ENCODE measurements around the gene GRIA3.

DNA sequence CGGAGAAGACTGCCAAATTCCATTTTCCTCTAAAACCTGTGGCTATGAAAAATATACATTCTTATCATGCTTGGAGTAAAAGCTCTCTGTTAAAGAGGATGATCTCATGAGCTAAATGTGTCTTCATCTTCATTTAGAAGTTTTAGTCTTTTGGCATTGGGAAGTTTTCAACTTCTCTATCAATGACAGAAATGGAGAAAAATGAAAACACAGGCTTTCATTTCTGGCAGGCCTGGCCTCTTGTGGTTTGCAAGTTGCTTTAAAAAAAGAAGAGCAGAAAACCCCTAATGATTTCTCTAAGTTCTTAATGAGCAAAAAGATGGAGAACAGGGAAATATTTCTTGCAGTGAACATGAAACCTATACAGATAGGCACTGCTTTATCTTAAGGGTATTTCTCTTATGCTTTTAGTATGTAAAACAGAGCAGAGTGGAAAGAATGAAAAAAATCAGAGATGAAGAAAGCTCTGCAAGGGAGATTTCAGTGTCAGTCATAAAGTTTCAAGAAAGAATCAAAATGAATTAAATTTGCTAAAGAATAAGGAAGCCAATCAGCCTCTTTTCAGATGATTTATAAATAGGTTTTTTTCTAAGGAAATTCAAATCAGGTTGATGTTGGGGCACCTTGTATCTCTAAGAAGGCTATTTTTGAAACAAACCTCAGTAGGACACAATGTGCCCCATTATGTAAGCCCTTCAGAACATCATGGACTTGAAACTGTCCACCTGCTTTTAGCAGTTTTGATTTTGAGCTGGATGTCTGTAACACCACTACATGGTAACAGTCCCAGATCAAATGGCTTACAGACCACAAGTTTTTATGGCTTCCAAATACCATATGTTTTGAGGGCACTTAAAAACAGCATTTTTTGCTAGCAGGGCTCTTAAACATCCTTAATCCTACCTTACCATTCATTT lies 225.0 kb downstream of the GRIA3 start:
- TF ChIP-seq ZNF776 (tag by site-specific recombination; IDR thresholded peaks at IDR 0.05; ENCODE audit: borderline replicate concordance): no peak
- TF ChIP-seq ZSCAN30 (tag by site-specific recombination; IDR thresholded peaks at IDR 0.05): no peak
- no peak for TF ChIP-seq IKZF3 (tag by site-specific recombination; IDR thresholded peaks at IDR 0.05)
- TF ChIP-seq, protein P1, sequence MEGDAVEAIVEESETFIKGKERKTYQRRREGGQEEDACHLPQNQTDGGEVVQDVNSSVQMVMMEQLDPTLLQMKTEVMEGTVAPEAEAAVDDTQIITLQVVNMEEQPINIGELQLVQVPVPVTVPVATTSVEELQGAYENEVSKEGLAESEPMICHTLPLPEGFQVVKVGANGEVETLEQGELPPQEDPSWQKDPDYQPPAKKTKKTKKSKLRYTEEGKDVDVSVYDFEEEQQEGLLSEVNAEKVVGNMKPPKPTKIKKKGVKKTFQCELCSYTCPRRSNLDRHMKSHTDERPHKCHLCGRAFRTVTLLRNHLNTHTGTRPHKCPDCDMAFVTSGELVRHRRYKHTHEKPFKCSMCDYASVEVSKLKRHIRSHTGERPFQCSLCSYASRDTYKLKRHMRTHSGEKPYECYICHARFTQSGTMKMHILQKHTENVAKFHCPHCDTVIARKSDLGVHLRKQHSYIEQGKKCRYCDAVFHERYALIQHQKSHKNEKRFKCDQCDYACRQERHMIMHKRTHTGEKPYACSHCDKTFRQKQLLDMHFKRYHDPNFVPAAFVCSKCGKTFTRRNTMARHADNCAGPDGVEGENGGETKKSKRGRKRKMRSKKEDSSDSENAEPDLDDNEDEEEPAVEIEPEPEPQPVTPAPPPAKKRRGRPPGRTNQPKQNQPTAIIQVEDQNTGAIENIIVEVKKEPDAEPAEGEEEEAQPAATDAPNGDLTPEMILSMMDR (tag by site-specific recombination; IDR thresholded peaks at IDR 0.05): no peak
- TF ChIP-seq BCL11A (tag by site-specific recombination; IDR thresholded peaks at IDR 0.05; ENCODE audit: low read depth): no peak
- TF ChIP-seq ZNF24 (tag by site-specific recombination; IDR thresholded peaks at IDR 0.05): no peak
